Nephron (organoid): Measurements from ENCODE around the gene SYNPO2.

Source experiments
- H3K27ac Mint-ChIP-seq, 3 experiments: 2 replicates each; pipeline ENCODE4 v1.8.0; 2020; ENCODE audit warnings: mixed read lengths in 3 of 3, mild to moderate bottlenecking in 2 of 3, moderate library complexity in 1 of 3
- H3K27me3 Mint-ChIP-seq: 2 replicates; pipeline ENCODE4 v1.8.0; 2021; ENCODE audit warnings: low read depth, mild to moderate bottlenecking, moderate library complexity, mixed read lengths
- H3K36me3 Mint-ChIP-seq: 2 replicates; pipeline ENCODE4 v1.8.0; 2020; ENCODE audit warnings: low read depth, mixed read lengths
- H3K4me1 Mint-ChIP-seq: 2 replicates; pipeline ENCODE4 v1.8.0; 2020; ENCODE audit warnings: mixed read lengths
- H3K4me3 Mint-ChIP-seq, 3 experiments: 2 replicates each; pipeline ENCODE4 v1.8.0; 2020; ENCODE audit warnings: mild to moderate bottlenecking in 3 of 3, mixed read lengths in 3 of 3, moderate library complexity in 2 of 3
- H3K9me3 Mint-ChIP-seq: 2 replicates; pipeline ENCODE4 v1.8.0; 2020; ENCODE audit warnings: mixed read lengths
- TF ChIP-seq, protein P1 (sequence below), 3 experiments: fragments of 200-600 bp; sonication (generic); IDR thresholded peaks; one replicate each; pipeline ENCODE4 v1.5.0; 2021; ENCODE audit warnings: antibody characterized with exemption in 3 of 3; ENCODE audit not compliant: unreplicated experiment in 3 of 3

The SYNPO2 gene

DNA sequence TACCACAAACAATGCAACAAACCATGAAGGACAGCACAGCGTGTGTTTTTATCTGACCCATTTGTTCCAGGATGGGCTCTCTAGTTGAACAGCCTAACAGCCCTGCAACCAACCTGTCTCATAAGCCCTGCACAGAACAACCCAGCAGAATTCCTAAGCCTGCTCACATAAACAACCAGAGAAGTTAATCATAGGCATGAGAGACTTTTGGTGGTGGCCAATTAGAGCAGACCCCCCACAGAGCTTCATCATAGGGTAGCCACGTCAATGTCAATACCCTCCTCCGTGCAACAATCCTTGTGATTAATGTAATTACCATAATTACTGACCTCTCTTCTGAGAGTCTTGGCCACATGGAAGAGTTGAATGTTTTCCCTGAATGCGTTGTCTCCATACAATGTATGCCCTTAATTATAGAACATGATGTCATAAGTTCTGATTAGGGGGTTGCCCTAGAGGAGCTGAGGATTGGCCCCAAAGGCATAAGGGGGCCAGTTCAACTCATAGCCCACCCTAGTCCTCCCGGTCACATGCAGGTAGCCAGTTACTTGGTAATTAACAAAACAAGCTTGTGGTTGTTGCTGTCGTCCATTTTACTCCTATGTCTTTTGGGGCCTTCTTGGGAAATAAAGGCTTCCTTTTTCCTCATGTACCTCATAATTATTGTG is 92.7 kb downstream of the SYNPO2 start:
- TF ChIP-seq, protein P1, sequence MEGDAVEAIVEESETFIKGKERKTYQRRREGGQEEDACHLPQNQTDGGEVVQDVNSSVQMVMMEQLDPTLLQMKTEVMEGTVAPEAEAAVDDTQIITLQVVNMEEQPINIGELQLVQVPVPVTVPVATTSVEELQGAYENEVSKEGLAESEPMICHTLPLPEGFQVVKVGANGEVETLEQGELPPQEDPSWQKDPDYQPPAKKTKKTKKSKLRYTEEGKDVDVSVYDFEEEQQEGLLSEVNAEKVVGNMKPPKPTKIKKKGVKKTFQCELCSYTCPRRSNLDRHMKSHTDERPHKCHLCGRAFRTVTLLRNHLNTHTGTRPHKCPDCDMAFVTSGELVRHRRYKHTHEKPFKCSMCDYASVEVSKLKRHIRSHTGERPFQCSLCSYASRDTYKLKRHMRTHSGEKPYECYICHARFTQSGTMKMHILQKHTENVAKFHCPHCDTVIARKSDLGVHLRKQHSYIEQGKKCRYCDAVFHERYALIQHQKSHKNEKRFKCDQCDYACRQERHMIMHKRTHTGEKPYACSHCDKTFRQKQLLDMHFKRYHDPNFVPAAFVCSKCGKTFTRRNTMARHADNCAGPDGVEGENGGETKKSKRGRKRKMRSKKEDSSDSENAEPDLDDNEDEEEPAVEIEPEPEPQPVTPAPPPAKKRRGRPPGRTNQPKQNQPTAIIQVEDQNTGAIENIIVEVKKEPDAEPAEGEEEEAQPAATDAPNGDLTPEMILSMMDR (IDR thresholded peaks at IDR 0.05; ENCODE audit: unreplicated experiment in 3 of 3) = no peak
- Mint-ChIP-seq H3K9me3 (no peaks in the 10 kb centered on the region), H3K27ac (no peak overlapping the region), H3K27me3 (no peaks in the 10 kb centered on the region), H3K4me3 (no peak overlapping the region), H3K36me3 (no peaks in the 10 kb centered on the region), H3K4me1 (peaks cover 19% of the 10 kb centered on the region)

DNA sequence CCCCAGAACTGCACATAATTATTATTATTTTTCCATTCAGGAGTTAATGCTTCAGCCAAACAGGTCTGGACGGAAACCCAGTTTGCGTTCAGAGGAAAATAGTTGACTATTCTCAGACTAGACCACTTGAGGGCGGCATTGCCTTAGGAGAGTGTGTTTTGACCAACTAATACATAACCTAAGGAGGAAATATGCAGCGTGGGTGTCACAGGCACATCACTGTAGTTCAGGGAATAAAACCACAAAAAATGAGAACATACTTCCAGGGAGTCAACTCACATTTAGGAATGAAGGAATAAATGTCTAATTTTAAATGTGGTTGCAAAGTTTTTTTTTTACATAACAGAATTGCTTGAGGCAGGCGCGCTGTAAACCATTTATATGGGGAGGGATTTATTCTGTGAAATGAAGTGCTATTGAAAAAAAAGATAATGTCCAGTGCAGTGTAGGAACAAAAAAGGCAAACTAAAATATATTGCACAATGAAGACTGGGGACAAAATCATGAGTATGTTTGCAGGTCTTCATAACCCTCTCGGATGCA is 93.3 kb downstream of the SYNPO2 start:
- no peak overlapping the region for H3K4me3 Mint-ChIP-seq
- H3K36me3 Mint-ChIP-seq = no peaks in the 10 kb centered on the region
- no peaks in the 10 kb centered on the region for H3K9me3 Mint-ChIP-seq
- TF ChIP-seq, protein P1 (IDR thresholded peaks at IDR 0.05; ENCODE audit: unreplicated experiment in 3 of 3) = peak; percentile 80 to 85 (median 81)
- peak overlapping the region in 1 of 3 experiments; percentile 1 for H3K27ac Mint-ChIP-seq
- no peaks in the 10 kb centered on the region for H3K27me3 Mint-ChIP-seq
- H3K4me1 Mint-ChIP-seq = peaks cover 19% of the 10 kb centered on the region

DNA sequence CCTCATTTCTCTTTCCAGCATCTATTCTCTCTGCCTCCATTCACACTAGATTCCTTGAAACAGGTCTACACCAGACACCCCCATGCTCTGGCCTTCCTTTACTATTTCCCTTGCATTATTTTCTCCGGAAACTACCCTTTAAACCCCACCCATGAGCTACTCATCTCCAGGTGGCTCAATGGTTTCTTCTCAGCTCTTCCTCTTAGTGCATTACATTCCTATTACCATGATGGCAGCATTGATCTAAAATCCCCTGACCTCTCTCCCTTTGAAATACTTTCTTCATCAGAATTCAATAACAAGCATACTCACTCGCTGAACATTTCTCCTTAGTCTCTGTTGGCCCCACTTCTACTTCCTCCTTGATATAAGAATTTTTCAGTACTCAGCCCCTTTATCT is 94.6 kb downstream of the SYNPO2 start:
- Mint-ChIP-seq H3K27ac (no peak overlapping the region), H3K9me3 (no peaks in the 10 kb centered on the region), H3K4me3 (no peak overlapping the region), H3K36me3 (no peaks in the 10 kb centered on the region), H3K27me3 (no peaks in the 10 kb centered on the region), H3K4me1 (peaks cover 19% of the 10 kb centered on the region)
- TF ChIP-seq, protein P1 (IDR thresholded peaks at IDR 0.05; ENCODE audit: unreplicated experiment in 3 of 3) = no peak

DNA sequence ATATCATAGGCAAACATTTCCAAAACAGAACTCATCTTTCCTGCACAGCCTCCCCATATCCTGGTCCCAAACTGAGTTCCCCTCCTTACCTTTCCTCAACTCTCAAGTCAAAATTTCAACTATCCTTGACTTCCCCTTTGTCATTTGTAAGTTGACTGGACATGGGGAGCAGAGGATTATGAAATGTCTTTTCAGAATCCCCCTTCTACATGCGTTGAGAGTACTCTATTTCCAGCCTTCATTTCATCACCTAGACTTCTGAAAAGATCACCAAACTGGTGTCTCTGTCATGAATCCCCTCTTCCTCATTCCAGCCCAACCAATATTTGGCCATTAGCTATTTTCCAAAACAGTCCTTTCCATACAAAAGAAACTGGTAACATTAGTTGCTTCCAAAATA is 95.2 kb downstream of the SYNPO2 start:
- no peaks in the 10 kb centered on the region for H3K9me3 Mint-ChIP-seq
- H3K36me3 Mint-ChIP-seq = no peaks in the 10 kb centered on the region
- TF ChIP-seq, protein P1 (IDR thresholded peaks at IDR 0.05; ENCODE audit: unreplicated experiment in 3 of 3) = no peak
- no peak overlapping the region for H3K27ac Mint-ChIP-seq
- H3K4me3 Mint-ChIP-seq = no peak overlapping the region
- H3K4me1 Mint-ChIP-seq = peaks cover 19% of the 10 kb centered on the region
- H3K27me3 Mint-ChIP-seq = no peaks in the 10 kb centered on the region

DNA sequence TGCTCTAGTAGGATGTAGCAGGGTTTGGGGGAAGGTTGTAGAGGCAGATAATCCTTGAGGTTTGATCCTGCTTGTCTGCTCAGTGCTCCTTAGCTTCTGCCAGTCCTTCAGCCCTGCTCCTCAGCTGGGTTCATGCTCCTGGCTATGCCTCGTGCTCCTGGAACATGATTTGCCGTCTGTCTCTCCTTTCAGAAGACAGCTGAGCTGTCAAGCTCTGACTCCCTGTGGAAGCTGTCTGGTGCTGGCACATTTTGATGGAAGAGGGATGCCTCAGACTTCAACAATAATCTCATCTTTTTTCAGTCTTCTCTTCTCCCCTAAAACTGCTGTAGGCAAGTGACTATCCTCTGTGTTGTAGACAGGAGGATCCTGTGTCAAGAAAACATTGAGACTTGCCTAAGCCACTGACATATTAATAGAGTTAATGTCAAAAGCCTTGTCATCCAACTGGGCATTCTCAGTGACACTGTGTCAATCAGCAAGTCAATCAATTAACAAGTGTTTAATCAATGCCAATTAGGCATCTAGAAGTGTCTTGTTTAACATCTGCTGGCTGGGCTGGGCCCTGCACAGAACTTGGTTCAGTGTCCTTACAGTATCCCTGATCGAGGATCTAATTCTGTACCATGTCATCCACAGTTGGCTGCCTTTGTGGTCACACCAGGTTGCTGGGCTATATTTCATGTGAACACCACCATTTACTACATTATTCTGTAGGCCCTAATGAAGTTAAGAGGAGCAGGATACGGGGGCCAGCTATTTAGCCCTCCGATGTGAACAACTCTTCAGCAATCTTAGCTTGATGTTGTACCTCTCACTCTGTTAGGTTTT is 96.7 kb downstream of the SYNPO2 start:
- Mint-ChIP-seq H3K27me3 (no peaks in the 10 kb centered on the region), H3K4me3 (no peak overlapping the region), H3K9me3 (no peaks in the 10 kb centered on the region), H3K4me1 (peaks cover 19% of the 10 kb centered on the region), H3K27ac (no peak overlapping the region), H3K36me3 (no peaks in the 10 kb centered on the region)
- TF ChIP-seq, protein P1 (IDR thresholded peaks at IDR 0.05; ENCODE audit: unreplicated experiment in 3 of 3) = no peak
